Fibroblast of lung (primary cell): ENCODE measurements around the gene TRIM26.

Source experiments
- CTCF ChIP-seq, 2 donors: IDR thresholded peaks in 1 of 2; conservative IDR thresholded peaks in 1 of 2; 1 replicate in 1 of 2; 2 replicates in 1 of 2; pipeline ENCODE4 v1.5.1; 2011 to 2012; ENCODE audit warnings: low read length in 2 of 2, control low read depth in 1 of 2, inconsistent platforms in 1 of 2, low read depth in 1 of 2, mild to moderate bottlenecking in 1 of 2
- EZH2 ChIP-seq: IDR thresholded peaks from 2 replicates; pipeline ENCODE4 v1.5.1; 2012; ENCODE audit warnings: low read length, control low read depth, mild to moderate bottlenecking; ENCODE audit errors: missing control alignments

DNA sequence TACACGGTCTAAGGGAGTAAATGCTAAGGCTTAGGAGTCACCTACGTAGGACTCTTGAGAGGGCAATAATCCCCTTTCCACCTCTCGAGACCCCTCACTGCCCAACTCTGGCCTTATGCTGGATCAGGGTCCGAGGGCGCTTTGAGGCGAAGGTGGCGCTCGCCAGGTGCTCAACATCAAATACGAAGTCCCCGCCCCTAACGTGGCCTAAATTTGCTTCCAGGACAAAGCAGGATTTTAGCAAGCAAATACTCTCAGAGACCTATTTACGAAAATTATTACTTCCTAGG, 406 bp upstream of the TRIM26 start:
- TF ChIP-seq CTCF (conservative IDR thresholded peaks at IDR 0.05 in 1 of 2, IDR thresholded peaks at IDR 0.05 in 1 of 2; ENCODE audit: low read depth in 1 of 2, low read length in 2 of 2) = no peak
- TF ChIP-seq EZH2 = no peak
